GM19463 (cell line): ENCODE data around the gene VSTM2L.

Source experiments
- ATAC-seq: cut with Tn5 transposase; IDR thresholded peaks from one replicate; pipeline ENCODE4 v1.9.1; 2021; ENCODE audit warnings: mild to moderate bottlenecking, moderate library complexity; ENCODE audit not compliant: unreplicated experiment

Gene VSTM2L

DNA sequence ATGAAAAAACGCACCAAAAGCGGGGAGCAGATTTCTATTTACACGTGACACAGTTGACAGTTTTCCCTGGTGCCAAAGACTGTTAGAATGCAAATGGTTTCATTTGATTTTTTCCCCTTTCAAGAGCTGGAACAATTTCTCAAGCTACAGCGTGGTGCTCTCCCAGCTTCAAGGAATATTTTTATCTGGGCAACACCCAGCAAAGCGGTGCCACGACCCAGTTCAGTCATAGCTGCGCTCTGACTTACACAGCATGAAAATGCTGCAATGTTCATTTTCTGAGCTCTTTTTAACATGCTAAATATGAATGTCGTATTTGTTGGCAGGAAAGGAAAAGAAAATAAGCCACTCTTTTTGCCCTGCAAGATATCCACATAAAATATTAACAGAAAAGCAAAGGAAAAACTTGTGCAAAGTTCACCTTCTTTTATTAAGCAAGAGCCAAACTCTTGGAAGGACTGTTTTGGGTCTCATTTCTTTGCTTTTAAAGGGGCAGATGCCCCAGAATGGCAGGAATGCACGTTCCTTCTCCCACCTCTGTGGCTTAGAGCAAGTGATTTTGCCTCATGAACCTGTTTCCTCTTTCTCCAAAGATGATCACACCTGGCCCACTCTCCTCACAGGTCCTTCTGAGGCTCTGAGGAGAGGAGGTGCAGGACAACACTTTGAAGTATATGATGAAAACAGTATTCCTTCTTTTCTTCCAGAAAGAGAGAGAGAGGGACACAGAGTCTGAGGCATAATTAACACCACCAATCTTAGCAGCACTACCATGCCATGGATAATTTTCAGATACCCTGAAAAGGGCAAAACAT is 83.3 kb downstream of the VSTM2L start:
- no peak for ATAC-seq

DNA sequence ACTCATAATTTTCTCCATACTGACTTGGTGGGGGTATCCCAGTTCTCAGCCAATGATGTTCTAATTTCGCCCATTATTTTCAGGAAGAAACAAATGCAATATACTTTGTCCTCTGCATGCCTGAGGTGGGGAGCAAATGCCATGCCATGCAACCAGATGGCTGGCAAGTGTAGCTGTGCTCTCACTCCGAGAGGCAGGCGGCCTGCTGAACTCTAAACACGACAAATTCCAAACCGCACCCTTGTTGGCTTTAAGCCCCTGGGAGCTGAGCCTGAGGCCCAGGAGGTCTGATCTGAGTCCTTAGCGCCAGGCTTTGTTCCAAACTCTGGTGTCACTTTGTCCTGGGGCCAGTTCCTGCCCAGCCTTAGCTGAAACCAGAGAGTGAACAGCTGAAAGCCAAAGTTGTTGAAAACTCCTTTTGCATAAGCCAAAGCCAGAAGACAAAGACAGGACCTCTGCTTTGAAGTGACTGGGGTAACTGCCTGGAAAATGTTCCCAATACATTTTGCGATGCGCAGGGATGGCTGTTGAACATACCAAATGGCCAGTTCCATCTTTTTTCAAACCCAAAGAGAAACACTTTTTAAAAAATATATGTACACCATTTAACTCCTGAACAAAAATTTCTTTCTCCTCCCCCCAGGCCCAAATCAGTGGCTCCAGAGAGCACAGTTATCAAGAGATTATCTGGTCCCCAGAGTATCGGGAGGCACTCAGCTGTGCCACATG is 84.1 kb downstream of the VSTM2L start:
- ATAC-seq, result no peak

DNA sequence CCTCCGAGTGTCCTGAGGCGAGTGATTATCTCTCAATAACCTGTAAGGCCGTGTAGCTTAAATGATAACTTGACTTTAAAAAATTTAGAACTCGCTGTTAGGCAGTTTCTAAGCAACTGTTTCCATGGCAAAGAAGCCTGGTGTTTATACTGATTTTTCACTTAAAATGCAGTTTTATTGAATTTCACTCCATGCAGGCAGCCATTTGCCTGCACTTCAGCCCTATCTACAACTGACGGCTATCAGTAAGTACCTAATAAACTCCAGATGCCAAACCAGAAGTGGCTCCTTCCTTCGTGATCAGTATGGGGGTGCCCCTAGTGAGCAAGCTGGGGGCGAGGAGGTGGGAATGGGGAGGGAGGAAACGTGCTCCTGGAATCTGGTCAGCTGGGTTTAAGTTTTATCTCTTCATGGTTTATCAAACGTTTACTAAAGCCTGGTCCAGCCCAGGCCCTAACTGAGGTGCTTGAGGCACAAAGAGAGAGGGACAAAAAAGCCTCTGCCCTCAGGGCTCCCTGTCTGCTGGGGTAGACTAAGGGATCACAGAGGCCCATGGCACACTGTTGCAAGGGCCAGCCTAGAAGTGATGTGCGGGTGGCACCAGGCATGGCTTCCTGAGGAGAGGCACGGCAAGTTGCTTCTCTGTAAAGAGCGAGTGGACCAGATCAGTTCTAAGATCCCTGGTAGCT is 84.8 kb downstream of the VSTM2L start:
- ATAC-seq, result no peak

GRCh38 chr20:37988306-37988954 is 85.5 kb downstream of the VSTM2L start:
- no peak for ATAC-seq

DNA sequence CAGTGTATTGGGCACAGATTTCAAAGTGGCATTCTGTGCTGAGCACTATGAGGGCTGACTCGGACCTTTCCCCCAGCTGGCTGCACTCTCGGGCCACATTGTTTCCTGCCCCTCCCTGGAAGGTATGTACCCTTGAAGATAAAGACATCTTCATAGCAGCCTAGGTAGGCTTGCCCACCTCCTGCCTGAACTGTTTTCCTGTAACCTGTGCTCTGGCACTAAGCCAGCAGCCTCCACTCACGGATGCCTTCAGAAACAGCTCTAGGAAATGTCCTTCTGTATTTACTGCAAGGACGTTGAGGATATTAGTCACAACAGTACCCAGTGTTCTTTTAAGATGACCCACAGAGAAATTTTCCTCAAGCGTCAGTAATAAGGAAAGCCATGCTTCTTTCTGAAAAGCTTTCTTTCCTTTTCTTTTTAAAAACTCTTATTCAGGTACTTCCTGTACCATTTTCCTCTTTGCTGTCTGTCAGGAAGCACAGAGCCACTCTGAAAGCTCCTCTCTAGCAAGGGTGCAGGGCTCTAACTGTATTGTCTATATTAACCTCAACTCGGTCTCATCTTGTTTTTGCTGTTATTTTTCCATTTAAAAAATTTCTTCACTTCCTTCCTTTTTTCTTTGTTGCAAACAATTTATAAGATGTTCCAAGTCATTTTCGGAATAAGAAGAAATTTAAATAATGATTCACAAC is 86.8 kb downstream of the VSTM2L start:
- ATAC-seq, result no peak

DNA sequence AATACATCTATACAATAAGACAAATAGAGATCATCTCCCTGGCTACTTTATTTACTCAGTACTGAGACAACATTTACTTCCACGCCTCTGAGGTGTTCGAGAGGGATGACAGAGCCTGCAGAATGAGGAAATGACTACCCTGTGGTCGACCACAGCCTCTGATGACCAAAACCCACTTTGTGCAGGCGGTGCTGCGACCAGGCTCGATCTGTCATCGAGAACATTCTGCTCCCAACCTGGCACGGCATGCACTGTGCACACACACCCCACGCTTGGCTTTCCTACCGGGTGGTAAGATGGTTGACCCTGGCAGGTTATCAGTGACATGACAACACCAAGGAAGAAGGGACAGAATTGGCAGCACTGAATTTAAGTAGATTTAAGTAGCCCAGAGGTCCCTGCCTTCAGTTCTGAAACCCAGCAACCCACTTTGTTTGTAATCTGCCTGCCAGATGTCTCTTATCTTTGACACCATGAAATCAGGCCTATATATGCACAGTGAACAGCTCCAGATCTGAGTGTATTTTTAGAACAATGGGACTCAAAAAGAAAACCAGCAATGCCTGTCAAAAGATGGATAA is 87.7 kb downstream of the VSTM2L start:
- peak; percentile 95 for ATAC-seq

- ATAC-seq, result no peak
These were observed 88.4 kb downstream of the VSTM2L start for GRCh38 chr20:37991157-37991866.

DNA sequence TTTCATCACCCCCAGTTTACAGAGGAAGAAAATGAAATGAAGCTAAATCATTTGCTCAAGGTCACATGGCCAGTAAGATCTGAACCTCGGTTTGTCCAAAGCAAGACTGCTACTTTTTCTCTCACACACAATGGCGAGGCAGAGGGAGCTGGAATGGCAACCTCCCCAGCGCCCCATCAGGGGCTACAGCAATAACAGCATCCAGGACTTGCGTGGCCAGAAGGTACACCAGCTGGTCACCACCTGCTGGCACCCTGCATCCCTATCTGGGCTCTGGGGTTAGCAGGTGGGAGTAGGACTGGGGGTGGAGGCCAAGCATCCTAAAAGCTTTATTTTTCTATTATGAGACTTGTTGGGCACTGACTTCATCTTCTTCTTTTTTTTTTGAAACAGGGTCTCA is 89.0 kb downstream of the VSTM2L start:
- ATAC-seq, result no peak

DNA sequence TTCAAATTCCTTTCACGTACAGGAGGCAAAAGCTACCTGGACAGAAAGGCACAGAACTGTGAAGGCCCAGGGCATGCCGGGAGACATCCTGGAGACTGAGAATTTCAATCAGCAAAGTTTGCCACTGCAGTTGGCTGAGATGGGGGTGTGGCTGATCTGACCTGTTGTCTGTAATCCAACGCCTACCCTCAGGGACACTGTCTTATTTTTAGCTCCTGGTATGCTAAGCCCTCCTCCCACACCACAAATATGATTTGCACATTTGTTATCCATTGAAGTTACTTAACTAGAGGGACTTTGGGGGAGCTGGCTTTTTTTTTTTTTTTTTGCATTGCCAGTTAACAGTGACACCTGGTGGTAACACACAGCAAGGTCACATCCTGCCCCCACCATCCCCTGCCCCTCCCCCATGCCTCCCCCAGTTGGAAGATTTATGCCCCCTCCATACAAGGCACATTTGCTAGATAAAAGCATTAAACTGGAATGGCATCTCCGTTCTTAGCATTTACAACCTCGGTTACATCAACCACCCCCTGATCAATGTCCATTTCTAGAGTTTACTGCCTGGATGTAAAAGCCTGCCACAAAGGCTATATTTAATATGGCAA is 90.0 kb downstream of the VSTM2L start:
- ATAC-seq, result no peak

DNA sequence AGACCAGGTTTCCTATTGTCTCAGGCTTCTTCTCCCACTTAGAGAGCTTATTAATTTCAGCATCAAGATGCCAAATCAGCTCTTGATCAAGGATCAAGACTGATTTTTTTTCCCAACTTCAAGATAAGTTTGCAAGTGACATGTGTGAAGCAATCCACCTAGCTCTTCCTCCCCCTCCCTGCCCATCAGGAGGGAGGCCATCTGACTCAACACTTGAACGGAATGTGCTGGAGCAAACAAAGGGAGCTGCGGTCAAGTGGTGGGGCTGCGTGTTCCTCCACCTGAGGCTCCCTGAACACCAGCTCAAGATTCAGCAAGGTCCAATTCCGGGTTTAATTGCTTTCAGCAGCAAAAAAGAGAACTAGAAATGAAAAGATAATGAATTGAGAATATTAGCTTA is 91.6 kb downstream of the VSTM2L start:
- ATAC-seq, result no peak
